CD4-positive, alpha-beta T cell (primary cell): Measurements from ENCODE around the gene TDG. TPM values are rescaled to one million over a fixed set of nuclear protein-coding genes. Genes with fewer than 3 reads are reported as not detected.
A peak's percentile ranks its signal among the peaks of the same experiment; 100 is the strongest.

ENCODE experiments used
- ATAC-seq: fragments of 200-7000 bp; cut with Tn5 transposase; one replicate; pipeline ENCODE4 v1.10.0; 2022; ENCODE audit warnings: mild to moderate bottlenecking; ENCODE audit not compliant: poor library complexity
- CTCF ChIA-PET: fragments of 350-600 bp; sonication (Branson Sonifier 250); formaldehyde crosslinking; loops from one replicate; lab custom pipeline; 2021; ENCODE audit warnings: antibody characterized with exemption, inconsistent platforms; lab: Charles Lee
- POLR2A ChIA-PET: fragments of 350-600 bp; sonication (Branson Sonifier 250); formaldehyde crosslinking; loops from one replicate; lab custom pipeline; 2021; ENCODE audit warnings: antibody characterized with exemption, inconsistent platforms; lab: Charles Lee
- DNase-seq, 14 experiments: peaks; one replicate each; pipeline ENCODE4 v3.0.0-alpha.2; 2013 to 2020; ENCODE audit warnings: mixed read lengths in 2 of 14
- H3K27ac ChIP-seq, 2 donors: one replicate each; pipeline versions ENCODE4 v1.5.1 to v1.7.0; 2013; ENCODE audit warnings: low read length in 2 of 2, low read depth in 1 of 2, mild to moderate bottlenecking in 1 of 2
- H3K27me3 ChIP-seq, 2 experiments: 1 replicate in 1 of 2; 2 replicates in 1 of 2; pipeline versions ENCODE4 v1.6.1 to v1.7.0; 2013; ENCODE audit warnings: low read length in 2 of 2, control low read depth in 1 of 2, mild to moderate bottlenecking in 1 of 2, moderate library complexity in 1 of 2; ENCODE audit not compliant: insufficient read depth in 2 of 2, control insufficient read depth in 1 of 2
- H3K36me3 ChIP-seq: one replicate; pipeline ENCODE4 v1.6.1; 2013; ENCODE audit warnings: low read length, control low read depth; ENCODE audit not compliant: insufficient read depth
- H3K4me1 ChIP-seq: one replicate; pipeline ENCODE4 v1.6.1; 2013; ENCODE audit warnings: low read length, control low read depth; ENCODE audit not compliant: insufficient read depth
- H3K4me3 ChIP-seq: one replicate; pipeline ENCODE4 v1.5.1; 2013; ENCODE audit warnings: mild to moderate bottlenecking, low read length, moderate library complexity
- H3K9me3 ChIP-seq, 2 experiments: 1 replicate in 1 of 2; 2 replicates in 1 of 2; pipeline versions ENCODE4 v1.6.1 to v1.7.0; 2013; ENCODE audit warnings: low read length in 2 of 2, mild to moderate bottlenecking in 2 of 2, control low read depth in 1 of 2, moderate library complexity in 1 of 2; ENCODE audit not compliant: control insufficient read depth in 1 of 2, insufficient read depth in 1 of 2
- H3K27ac Mint-ChIP-seq: one replicate; pipeline ENCODE4 v1.8.0; 2020; ENCODE audit warnings: mixed read lengths
- H3K27me3 Mint-ChIP-seq: one replicate; pipeline ENCODE4 v1.8.0; 2021; ENCODE audit warnings: mixed read lengths
- H3K36me3 Mint-ChIP-seq: one replicate; pipeline ENCODE4 v1.8.0; 2021; ENCODE audit warnings: low read depth, mixed read lengths
- H3K4me1 Mint-ChIP-seq: one replicate; pipeline ENCODE4 v1.8.0; 2021; ENCODE audit warnings: low read depth, mixed read lengths
- H3K4me3 Mint-ChIP-seq: one replicate; pipeline ENCODE4 v1.8.0; 2020; ENCODE audit warnings: mild to moderate bottlenecking, mixed read lengths
- H3K9me3 Mint-ChIP-seq: one replicate; pipeline ENCODE4 v1.8.0; 2020; ENCODE audit warnings: mixed read lengths
- intact Hi-C, 2 experiments: fragments of 100-400 bp; cut with DNase I in 1 of 2; cut with micrococcal nuclease in 1 of 2; formaldehyde crosslinking; loops; one replicate each; pipeline versions ENCODE4 v1.15.1 to v1.9.0; 2023 to 2025; cut with DNase I, micrococcal nuclease
- total RNA-seq, 174 experiments: library from RNA in 2 of 174; stranded (reverse) in 2 of 174; gene quantifications; one replicate each; pipeline ENCODE4 v1.2.3 and lab custom pipeline; 2021 to 2026
- TF ChIP-seq, protein P1 (sequence below): fragments of 200-600 bp; IDR thresholded peaks from one replicate; pipeline ENCODE4 v1.8.0; 2022; ENCODE audit warnings: antibody characterized with exemption, mild to moderate bottlenecking

TDG gene
- total RNA-seq, 2 experiments from 2014 or later: 27.5 to 29.6 TPM

DNA sequence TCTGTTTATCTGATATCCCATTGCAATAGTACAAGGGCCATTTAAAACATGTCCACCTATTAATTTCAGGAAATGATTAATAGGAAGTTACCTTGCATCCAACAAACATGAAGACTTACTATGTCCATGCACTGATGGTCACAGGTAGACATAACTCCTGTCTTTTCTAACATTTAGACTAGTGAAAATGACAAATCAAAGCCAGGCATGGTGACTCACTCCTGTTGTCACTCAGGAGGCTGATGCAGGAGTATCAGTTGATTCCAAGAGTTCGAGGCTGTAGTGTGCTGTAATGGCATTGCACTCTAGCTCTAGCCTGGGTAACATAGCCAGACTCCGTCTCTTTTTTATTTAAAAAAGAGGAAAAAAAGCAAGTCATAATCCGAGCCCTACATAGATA lies 20.7 kb upstream of the TDG start:
- Mint-ChIP-seq H3K9me3 (no peaks in the 10 kb centered on the region), H3K4me1 (peaks cover 10% of the 10 kb centered on the region), H3K27me3 (no peaks in the 10 kb centered on the region), H3K27ac (no peak overlapping the region), H3K4me3 (no peak overlapping the region), H3K36me3 (peaks cover 100% of the 10 kb centered on the region)
- no peak overlapping the region for H3K27ac ChIP-seq
- intact Hi-C loops: no loop called here
- no peak for ATAC-seq
- H3K36me3 ChIP-seq: peaks cover 96% of the 10 kb centered on the region
- TF ChIP-seq, protein P1, sequence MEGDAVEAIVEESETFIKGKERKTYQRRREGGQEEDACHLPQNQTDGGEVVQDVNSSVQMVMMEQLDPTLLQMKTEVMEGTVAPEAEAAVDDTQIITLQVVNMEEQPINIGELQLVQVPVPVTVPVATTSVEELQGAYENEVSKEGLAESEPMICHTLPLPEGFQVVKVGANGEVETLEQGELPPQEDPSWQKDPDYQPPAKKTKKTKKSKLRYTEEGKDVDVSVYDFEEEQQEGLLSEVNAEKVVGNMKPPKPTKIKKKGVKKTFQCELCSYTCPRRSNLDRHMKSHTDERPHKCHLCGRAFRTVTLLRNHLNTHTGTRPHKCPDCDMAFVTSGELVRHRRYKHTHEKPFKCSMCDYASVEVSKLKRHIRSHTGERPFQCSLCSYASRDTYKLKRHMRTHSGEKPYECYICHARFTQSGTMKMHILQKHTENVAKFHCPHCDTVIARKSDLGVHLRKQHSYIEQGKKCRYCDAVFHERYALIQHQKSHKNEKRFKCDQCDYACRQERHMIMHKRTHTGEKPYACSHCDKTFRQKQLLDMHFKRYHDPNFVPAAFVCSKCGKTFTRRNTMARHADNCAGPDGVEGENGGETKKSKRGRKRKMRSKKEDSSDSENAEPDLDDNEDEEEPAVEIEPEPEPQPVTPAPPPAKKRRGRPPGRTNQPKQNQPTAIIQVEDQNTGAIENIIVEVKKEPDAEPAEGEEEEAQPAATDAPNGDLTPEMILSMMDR: no peak
- peaks cover 0 to 3% of the 10 kb centered on the region in 2 experiments for H3K9me3 ChIP-seq
- no peak for DNase-seq
- no peaks in the 10 kb centered on the region for H3K4me1 ChIP-seq
- CTCF ChIA-PET: no interaction called here
- no peak overlapping the region for H3K4me3 ChIP-seq
- POLR2A ChIA-PET: interaction anchor here (0.7 kb wide), 1 partner anchor 16 kb away, joined by 4 read pairs; no protein-coding TSS in a partner anchor
- no peaks in the 10 kb centered on the region for H3K27me3 ChIP-seq

DNA sequence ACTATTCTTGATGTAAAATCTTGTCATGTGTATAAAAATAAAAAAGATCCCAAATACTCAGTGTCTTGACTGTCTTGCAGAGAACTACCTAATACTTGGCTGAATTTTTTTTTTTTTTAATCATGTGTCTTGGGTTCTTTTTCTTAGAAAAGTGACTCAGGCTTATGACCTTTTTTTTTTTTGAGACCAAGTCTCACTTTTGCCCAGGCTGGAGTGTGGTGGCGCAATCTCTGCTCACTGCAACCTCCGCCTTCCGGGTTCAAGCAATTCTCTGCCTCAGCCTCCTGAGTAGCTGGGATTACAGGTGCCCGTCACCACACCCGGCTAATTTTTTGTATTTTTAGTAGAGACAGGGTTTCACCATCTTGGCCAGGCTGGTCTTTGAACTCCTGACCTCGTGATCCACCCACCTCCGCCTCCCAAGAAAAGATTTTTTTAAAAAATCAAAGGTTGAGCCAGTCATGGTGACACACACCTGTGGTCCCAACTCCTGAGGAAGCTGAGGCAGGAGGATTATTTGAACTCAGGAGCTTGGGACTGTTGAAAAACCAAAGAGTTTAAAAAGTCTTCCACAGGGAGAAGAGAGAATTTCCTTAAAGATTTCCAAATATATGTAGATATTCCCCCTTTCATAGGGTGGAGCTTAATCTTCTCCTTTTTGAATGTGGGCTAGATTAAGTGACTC lies 17.7 kb upstream of the TDG start:
- H3K27me3 ChIP-seq: no peaks in the 10 kb centered on the region
- intact Hi-C loops: no loop called here
- H3K4me3 ChIP-seq: no peak overlapping the region
- peaks cover 92% of the 10 kb centered on the region for H3K36me3 ChIP-seq
- peaks cover 0 to 3% of the 10 kb centered on the region in 2 experiments for H3K9me3 ChIP-seq
- H3K4me3 Mint-ChIP-seq: no peak overlapping the region
- H3K27ac Mint-ChIP-seq: peak overlapping the region; percentile 60
- ChIA-PET POLR2A (interaction anchor here (1.8 to 1.9 kb wide), 2 partner anchors 18 kb away, joined by 5 to 7 read pairs; partner anchors contain the start of genes HSP90B1 and TDG), CTCF (no interaction called here)
- no peak overlapping the region for H3K27ac ChIP-seq
- DNase-seq (no peak), ATAC-seq (no peak)
- peaks cover 13% of the 10 kb centered on the region for H3K4me1 Mint-ChIP-seq
- TF ChIP-seq, protein P1: no peak
- no peaks in the 10 kb centered on the region for H3K27me3 Mint-ChIP-seq
- no peaks in the 10 kb centered on the region for H3K4me1 ChIP-seq
- H3K9me3 Mint-ChIP-seq: no peaks in the 10 kb centered on the region
- H3K36me3 Mint-ChIP-seq: peaks cover 92% of the 10 kb centered on the region

DNA sequence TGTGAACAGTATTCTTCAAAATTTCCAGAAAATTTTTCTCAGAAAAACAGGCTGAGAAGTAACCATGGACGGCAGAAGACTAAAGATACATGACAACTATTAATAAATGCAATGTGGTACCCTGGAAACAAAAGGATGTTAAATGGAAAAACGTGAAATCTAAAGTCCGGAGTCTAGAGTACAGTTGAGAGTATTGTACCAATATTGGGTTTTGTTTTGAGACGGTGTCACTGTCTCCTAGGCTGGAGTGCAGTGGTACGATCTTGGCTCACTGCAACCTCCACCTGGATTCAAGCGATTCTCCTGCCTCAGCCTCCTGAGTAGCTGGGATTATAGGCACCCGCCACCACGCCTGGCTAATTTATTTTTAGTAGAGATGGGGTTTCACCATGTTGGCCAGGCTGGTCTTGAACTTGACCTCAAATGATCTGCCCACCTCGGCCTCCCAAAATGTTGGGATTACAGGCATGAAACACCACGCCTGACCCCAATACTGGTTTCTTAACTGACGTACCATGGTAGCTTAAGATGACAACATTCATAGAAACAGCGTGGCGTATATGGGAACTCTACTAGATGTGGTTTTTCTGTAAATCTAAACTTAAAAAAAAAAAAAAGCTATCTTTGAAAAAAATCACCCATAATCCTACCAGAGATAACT lies 16.8 kb upstream of the TDG start:
- Mint-ChIP-seq H3K9me3 (no peaks in the 10 kb centered on the region), H3K27me3 (no peaks in the 10 kb centered on the region), H3K4me1 (peaks cover 17% of the 10 kb centered on the region), H3K27ac (peak overlapping the region; percentile 60), H3K36me3 (peaks cover 92% of the 10 kb centered on the region), H3K4me3 (no peak overlapping the region)
- TF ChIP-seq, protein P1: no peak
- Histone ChIP-seq H3K27ac (no peak overlapping the region), H3K4me1 (no peaks in the 10 kb centered on the region), H3K9me3 (peaks cover 0 to 3% of the 10 kb centered on the region in 2 experiments), H3K36me3 (peaks cover 92% of the 10 kb centered on the region), H3K4me3 (no peak overlapping the region), H3K27me3 (no peaks in the 10 kb centered on the region)
- CTCF ChIA-PET: no interaction called here
- DNase-seq: no peak
- peak; percentile 24 for ATAC-seq
- intact Hi-C loops: no loop called here
- POLR2A ChIA-PET: interaction anchor here (1.1 to 3.0 kb wide), 3 partner anchors 17 to 20 kb away, joined by 5 to 14 read pairs (median 7); partner anchors contain the start of genes HSP90B1 and TDG
